ENCODE data around the gene BNIP1.

- TF ChIP-seq CTCF (IDR thresholded peaks at IDR 0.05; ENCODE audit: low read depth, low read length, poor library complexity, severe bottlenecking) (no peak), EZH2phosphoT487 (IDR thresholded peaks at IDR 0.05; ENCODE audit: borderline replicate concordance, low read length) (no peak)
These were observed 14.0 kb downstream of the BNIP1 start for GRCh38 chr5:173158366-173158765.
